ENCODE results near the gene ALPG.

DNA sequence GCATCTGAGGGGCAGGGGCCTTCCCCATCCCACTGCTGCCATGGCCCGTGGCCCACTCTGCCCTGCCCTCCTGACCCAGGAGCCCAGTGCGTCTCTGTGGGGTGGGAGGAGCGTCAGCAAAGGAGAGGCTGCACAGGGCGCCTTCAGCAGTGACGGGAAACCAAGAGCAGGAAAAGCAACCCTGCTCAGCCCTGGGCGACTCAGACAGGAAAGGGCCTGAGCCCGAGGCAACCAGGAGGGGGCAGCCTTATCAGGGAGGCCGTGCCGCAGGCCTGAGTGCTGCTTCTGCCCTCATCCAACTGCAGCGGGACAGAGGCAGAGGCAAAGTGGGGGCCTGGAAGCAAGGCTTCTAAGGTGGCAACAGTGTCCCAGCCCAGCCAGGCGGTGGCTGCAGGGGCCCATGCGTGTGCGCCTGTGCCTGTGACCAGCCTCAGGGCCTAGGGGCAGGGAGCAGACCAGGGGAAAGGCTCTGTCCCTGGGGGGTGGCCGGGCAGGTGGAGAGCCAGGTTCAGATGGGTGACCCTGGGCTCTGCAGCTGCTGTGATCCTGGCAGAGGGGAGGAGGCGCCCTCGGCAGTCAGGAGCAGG, 26.0 kb downstream of the ALPG start:
- TF ChIP-seq, protein P1, sequence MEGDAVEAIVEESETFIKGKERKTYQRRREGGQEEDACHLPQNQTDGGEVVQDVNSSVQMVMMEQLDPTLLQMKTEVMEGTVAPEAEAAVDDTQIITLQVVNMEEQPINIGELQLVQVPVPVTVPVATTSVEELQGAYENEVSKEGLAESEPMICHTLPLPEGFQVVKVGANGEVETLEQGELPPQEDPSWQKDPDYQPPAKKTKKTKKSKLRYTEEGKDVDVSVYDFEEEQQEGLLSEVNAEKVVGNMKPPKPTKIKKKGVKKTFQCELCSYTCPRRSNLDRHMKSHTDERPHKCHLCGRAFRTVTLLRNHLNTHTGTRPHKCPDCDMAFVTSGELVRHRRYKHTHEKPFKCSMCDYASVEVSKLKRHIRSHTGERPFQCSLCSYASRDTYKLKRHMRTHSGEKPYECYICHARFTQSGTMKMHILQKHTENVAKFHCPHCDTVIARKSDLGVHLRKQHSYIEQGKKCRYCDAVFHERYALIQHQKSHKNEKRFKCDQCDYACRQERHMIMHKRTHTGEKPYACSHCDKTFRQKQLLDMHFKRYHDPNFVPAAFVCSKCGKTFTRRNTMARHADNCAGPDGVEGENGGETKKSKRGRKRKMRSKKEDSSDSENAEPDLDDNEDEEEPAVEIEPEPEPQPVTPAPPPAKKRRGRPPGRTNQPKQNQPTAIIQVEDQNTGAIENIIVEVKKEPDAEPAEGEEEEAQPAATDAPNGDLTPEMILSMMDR (IDR thresholded peaks at IDR 0.05): no peak
- no peak for TF ChIP-seq EZH2 (IDR thresholded peaks at IDR 0.05; ENCODE audit: borderline replicate concordance, insufficient read depth, low read depth, low read length, poor library complexity, severe bottlenecking)
